GM21381 (cell line): ENCODE results near the gene QRFPR.
"Not testable (repeated sequence)": the region's sequence is repeated elsewhere in the genome, so short reads cannot be mapped to it uniquely, and the experiment has no call there.

Source experiments
- ATAC-seq: cut with Tn5 transposase; IDR thresholded peaks from one replicate; pipeline ENCODE4 v1.9.1; 2021; ENCODE audit warnings: mild to moderate bottlenecking, moderate library complexity; ENCODE audit not compliant: unreplicated experiment

QRFPR gene

DNA sequence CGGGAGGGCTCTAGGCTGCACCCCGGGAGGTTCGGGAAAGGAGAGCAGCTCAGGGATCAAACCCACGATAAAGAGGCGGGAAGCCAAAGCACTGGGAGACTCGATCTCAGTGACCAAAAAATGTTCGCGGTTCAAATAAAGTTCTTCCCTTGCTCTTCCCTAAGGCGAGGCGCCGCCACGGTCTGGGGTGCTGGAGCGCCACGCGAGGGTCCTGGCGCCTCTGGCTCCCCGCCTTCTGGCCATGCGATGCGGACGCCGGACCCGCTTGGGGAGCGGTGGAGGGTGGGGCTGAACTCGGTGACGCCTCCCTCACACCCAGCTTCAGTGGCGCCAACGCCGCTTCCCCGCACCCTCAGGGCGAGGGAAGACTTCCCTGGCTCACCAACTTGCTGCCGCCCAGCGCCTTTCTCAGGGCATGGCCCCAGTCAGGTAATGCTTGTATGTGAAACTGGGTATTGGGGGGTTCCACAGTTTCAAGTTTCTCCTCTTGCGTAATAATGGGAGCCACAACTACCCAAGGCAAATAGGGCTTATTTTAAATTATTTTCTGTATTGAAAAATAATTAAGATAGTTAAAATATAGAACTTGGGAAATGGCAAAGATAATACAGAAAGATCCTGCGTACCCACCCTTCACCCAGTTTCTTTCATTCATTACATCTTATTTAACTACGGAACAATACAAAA is at the start of gene QRFPR:
Gene QRFPR, minus strand, starts transcription at position 243 of the 687 bp plus-strand sequence. CDS start 371 bp downstream, outside the sequence.
- ATAC-seq, result no peak

DNA sequence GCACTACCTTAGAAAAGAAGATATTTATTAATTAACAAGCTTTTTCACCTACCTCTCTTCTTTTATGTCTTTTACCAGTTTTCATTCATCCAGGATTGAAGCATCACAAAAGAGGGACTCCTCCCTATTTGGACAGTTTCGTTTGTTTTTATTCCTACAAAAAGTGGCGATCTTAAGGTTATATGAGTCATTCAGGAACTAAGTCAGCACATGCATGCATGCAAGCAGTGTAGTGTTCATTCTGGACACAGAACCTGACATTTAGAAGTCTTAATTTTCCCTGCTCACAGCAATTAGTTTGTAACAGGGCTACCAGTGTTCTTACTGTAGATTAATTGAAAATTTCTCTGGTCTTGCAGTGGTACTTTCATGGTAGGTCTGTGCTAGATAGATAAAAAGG is 47.9 kb upstream of the QRFPR start:
- no peak for ATAC-seq

DNA sequence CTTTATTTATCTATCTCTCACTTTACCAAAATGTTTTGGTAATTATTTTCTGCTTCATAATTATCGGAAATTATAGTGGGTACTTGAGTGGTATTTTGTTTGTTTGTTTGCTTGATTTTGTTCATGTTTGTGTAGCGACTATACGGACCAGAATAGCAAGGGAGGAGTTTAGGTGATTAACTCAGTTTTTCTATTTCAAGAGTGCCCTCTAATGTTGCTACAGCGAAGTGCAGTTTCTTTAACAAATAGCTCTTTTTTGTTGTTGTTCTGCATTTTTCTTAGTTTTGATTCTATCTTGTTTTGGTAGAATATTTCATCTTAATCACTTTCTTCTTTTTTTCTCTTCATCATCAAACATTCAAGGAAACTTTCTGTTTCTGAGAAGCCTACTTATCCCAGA is 40.8 kb upstream of the QRFPR start:
- no peak for ATAC-seq

DNA sequence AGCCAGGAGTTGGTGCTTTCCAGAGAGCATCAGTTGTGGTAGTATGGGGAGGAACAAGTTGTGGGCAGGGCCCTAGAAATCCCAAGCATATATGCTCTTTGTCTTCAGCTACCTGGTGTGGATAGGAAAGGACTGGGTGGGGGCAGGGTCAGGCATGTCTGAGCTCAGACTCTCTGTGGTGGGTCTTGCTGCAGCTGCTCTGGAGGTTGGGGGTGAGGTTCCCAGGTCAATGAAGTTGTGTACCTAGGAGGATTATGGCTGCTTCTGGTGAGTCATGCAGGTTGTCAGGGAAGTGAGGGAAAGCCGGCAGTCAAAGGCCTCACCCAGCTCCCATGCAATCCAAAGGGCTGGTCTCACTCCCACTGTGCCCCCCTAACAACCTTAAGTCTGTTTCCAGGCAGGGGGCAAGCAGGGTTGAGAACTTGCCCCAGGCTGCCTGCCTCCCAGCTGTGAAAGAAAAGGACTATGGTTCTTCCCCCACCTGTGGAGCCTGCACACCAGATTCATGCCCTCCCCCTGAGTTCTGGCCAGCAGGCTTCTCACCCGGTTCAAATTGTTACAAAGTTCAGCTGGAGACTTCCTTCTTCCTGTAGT is 30.4 kb upstream of the QRFPR start:
- ATAC-seq, result no peak

DNA sequence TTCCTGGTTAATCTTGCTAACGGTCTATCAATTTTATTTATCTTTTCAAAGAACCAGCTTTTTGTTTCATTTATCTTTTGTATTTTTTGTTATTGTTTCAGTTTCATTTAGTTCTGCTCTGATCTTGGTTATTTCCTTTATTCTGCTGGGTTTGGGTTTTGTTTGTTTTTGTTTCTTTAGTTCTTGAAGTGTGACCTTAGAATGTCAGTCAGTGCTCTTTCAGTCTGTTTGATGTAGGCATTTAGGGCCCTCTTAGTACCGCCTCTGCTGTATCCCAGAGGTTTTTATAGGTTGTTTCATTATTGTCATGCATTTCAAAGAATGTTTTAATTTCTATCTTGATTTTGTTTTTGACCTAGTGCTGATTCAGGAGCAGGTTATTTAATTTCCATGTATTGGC is 27.7 kb upstream of the QRFPR start:
- ATAC-seq, result not testable (repeated sequence)

DNA sequence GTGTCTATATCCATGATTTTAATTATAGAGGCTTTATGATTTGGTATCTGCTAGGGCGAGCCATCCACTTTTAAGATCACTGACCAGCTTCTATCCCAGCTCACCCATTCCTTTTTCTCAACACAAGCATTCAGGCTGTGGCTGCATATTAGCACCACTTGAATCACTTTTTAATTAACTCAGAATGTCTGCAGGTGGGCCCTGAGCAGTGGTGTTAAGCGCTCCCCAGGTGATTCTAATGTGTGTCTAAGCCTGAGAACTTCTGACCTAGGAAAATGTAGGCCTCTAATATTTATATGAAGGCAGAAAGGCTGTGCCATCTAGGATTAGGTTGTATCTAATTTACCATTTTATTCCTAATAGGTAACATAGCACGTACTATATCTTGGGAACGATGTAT is 19.8 kb upstream of the QRFPR start:
- ATAC-seq, result no peak

DNA sequence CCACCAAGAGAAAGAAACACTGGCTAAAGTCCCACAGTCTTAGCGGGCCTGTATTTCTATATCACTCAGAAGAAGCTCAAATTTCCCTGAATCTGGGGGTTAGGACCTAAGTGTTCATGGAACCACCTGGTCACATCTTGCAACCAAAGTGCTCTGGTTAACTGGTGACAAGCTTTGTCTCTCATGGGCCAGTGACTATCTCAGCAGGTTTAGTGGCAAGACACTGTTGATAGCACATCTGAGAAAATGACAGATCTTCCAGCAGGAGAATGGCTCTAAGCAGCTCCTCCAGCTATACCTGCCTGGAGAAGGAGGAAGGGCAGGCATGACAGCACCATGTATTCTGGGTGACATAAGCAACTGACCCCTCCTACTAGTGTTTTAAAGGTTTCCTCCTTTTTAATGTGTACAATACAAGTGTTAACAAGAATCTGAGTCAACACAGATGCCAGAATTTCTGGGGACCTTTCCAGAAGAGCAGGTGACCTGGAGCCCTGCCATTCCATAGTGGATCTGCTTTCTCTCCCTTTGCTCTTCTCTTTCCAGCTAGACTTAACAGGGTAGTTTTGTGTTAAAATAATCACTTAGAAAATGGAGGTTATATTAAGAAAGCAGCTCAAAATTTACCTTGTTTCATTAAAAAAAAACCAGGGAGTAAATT is 17.3 kb upstream of the QRFPR start:
- ATAC-seq, result no peak

DNA sequence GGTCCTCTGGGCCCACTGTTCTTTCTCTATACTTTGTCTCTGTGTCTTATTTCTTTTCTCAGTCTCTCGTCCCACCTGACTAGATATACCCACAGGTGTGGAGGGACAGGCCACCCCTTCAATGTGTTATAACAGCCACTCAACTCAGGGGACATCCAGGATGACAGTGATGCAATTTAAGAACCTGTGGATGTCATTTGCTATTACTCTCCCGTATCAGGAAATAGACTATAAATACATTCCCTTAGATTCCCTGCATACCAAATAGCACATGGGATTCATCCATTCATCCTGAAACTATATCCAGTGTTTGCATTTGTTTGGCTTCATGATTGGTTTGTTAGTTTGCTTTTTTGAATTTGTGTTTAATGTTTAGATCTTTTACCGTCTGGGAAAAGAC is 16.6 kb upstream of the QRFPR start:
- ATAC-seq, result no peak

DNA sequence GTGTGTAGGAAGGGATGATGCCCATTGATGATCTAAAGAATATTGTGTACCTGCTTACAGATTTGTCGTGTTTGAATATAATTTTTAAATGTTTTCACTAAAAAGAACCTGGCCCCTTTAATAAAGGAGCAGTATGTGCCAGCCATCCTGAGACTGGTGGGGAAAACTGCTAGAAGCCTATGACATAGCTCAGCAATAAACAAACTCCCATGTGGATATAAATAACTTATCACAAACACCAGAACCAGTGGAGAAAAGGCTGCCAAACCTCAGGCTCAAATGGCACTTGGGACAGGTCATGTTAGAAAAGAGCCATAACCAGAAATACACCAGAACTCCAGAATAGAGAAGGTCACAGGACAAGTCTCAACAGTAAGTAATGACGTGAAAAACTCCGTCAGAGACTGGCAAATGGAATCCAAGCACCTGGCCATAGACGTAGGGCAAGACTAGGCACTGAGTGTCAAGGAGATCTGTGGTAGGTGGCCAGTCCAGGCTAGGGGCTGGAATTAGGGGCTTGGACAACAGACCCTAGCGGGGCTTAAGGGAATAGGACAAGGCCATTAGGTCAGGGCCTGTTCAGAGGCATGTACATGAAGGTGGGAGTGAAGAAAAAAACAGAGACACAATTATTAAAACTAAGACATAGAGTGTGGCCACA is 11.7 kb upstream of the QRFPR start:
- no peak for ATAC-seq

DNA sequence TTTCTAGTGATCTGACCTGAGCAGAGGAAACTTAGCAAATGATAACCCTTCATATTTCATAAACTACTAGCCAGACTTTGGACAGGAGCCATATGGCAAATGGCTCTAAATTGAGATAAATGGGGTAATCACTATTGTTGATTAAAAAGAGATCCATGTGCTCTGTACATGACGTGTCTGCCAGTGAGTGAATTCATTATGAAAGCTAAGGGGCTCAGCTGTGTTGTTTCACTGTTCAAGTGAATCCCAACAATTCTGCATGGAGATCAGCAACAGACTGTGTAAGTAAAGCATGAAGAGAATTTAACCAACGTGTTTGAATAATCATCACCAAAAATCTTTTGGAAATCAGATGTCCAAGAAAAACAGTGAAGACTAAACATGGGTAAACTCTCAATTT is 9.5 kb upstream of the QRFPR start:
- no peak for ATAC-seq

DNA sequence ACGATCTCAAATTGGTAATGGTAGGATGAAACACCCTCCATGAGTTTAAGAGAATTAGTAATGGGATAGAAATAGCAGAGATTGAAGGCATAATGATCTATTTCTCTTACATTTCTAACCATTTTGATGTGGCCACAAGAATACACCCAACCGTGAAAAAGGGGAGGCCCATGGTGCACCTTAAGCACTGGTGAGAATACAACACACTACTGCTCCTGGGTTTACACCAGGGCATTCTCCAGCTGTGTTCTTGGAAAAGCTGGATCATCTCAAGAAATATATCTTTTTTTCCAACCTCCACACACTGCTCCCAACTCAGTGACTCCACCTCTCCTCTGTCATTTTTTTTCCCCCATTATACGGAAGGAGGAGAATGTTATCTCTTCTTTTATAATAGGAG is 1.5 kb downstream of the QRFPR start:
- no peak for ATAC-seq

DNA sequence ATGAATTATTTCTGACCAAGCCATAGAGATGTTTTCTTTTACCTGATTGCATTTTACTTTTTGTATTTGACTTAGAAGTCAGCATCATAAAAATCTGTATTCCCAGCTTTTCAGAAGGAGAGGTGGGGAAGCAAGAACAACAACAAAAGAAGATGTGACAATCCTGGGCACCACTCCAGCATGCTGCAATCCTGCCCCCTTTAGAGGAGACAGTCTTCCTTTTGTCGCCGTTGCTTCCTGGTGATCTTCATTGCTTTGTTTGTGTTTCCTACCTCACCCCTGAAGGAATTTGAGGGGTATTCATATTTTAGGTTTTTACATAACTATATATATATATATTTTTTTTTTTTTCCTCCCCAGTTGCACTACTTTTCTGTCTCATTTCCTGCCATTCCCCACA is 3.7 kb downstream of the QRFPR start:
- no peak for ATAC-seq

DNA sequence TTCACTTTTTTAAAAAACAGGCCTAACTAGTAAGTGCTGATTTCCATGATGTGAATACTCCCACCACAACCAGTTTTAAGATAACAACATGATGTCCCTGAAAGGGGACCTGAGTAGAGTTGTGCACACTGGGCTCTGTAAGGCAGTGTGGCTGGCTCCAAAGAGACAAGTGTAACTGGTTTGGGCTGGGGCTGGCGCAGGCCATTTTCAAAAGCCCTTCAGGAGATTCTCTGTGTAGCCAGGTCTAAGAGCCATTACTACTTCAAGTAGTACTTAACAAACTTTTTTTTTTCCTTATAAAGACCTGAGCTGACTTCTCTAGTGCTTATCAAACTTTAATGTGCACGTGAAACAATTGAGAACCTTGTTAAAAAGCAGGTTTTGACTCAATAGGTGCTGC is 4.3 kb downstream of the QRFPR start:
- no peak for ATAC-seq

DNA sequence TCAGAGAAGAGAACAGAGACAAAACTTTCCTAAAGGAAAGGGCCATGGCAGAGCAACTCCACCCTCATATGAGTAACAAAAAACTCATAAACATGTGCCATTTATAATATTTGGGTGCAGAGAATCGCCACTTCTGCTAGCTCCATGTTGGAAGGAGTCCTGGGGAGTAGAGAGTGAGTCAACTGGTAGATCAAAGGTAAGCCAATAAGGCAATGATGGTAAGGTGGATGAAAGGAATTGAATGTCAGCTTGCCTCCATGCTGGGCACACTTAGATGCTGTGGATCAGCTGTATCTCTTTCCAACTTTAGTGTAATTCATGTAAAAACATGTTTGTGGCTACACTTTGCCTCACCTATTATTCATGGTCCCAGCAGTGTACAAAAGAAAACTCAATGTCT is 4.7 kb downstream of the QRFPR start:
- ATAC-seq, result no peak

DNA sequence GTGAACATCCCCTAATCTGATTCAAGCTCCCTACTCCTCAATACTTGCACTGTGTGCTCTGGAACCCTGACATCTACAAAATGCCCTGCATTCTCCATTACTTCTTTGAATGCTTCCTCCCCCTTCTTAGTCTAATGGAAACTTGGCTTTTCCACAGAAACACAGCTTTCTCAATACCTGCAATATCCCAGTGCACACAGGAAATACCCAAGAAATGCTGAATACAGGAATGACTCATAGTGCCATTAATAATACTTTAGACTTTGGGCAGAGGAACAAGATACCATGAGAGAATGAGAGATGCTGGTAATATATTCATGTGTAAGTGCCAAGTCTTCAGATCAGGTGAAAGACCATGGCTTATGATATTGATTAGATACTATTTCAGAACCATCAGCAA is 5.6 kb downstream of the QRFPR start:
- ATAC-seq, result no peak

DNA sequence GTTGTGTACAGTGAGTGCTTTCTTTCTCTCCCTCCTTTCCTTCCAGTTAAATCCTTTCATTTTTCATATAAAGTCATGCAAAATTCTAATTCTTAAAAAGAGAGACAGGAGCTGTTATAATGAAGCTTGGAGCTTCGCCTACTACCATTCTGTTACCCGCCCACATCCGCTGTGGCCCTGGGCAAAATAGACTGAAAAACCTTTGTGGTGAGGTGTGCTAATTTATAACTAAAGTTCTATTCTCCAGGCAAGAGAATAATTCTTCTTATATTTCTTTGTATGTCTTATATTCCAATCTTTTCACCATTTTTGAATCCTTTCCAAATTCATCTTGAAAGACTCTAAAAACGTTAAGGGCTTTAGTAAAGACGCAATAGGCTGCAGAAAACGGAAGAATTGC is 7.0 kb downstream of the QRFPR start:
- no peak for ATAC-seq

DNA sequence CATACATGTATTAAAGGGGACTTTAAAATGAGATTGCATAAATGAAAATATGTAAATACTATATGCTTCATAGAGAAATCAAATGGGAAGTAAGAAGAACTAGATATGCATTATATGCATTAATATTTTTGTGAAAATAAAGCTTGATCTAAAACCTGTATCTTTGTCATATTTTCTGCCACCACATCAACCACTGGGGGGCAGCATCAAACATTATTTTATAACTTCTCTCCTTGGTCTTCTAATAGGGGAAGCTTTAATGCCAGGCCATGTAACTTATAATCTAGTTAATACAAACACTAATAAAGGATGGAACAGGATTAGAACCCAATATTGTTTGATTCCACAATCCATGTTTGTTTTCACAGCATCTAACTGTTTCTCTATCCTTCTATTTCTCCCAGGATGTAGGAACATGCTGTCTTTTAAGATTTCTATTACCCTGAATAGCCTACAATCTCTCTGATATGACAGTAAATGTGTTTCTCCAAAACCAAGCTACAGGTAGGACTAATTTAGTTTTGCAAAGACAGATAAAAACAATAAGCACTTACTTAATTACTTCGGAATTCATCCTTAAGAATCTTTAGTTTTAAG is 10.0 kb downstream of the QRFPR start:
- no peak for ATAC-seq

DNA sequence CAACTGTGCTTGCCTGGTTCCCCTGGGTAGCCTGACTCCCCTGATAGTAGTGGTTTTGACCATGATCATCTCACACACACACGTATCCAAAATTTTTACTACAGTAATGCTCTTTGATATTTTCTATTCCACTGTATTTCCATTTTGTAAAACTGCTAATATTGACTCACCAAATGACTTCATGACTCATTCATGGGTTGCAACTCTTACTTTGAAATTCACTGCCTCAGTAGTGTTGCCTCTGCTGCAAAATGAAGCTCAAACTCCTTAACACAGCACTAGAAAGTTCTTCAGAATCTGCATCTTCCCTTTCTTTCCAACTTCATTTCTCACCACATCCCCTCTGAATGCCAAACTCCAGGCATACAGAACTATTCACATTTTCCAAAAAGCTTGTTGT is 20.3 kb downstream of the QRFPR start:
- ATAC-seq, result no peak

DNA sequence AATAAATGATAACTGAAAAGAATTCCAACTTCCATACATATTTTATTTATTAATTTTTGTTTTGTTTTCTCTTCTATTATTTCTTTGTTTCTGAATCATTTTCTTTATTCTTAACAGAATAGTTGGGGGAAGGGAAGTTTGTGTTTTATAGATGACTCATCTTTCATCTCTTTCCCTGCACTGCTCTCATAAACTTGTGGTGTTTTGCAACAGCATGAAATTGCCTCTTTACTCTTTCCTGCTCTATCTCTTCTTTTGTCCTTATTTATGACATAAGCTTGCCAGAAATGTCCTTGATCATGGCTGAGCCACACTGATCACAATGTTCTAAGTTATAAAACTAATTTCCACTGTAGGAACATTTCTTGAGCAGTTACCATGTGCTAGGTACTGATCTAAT is 22.3 kb downstream of the QRFPR start:
- no peak for ATAC-seq

DNA sequence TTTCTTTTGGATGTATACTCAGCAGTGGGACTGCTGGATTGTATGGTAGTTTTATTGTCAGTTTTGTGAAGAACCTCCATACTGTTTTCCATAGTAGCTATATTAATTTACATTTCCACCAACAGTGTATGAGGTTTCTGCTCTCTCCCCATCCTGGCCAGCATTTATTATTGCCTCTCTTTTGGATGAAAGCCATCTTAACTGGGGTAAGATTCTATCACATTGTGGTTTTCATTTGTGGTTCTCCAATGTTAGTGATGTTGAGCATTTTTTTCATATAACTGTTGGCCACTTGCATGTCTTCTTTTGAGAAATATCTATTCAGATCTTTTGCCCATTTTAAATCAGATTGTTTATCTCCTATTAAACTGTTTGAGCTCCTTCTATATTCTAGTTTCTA is 27.6 kb downstream of the QRFPR start:
- no peak for ATAC-seq

DNA sequence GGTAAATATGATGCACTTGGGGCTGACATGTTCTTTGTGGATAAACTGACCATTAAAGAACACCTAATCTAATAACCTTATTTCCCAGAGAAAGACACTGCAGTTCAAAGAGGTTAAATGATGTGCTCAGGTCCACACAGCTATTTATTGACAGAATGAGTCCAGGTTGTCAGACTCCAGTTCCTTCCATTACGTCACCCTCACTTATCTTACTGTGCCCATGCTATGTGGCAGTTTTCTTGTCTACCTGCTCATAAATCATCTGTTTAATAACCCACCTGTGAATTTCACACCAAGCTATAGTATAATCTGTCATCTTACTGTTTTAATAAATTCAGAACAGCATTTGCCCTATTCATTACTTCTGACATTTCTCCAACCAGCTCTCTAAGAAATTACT is 36.7 kb downstream of the QRFPR start:
- no peak for ATAC-seq

DNA sequence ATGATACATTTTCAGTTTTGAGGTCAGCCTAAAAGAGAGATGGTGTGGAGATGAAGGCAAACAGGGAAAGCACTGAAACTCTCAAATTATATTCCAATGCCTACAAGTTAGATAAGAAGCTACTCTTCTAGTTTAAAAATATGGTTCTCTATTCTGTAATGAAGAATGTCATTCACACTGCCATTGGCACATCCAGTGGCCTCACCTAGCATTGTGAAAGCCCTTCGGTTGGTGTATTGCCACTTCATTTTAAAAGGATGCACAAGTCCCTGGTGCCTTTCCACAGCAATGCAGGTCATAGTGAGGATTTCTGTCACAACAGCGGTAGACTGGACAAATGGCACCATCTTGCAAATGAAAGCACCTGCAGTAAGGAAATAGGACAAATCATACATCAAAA is 40.6 kb downstream of the QRFPR start:
- no peak for ATAC-seq
